ENCODE measurements around the gene TRIM17.

GRCh38 chr1:228399531-228400236, 17.0 kb downstream of the TRIM17 start:
- TF ChIP-seq POLR2A (IDR thresholded peaks at IDR 0.05; ENCODE audit: low read length) (no peak), GATA1 (IDR thresholded peaks at IDR 0.05; ENCODE audit: low read depth, low read length) (no peak)
